SK-N-MC (cell line): ENCODE results near the gene RILP.

ENCODE experiments used
- EZH2 ChIP-seq: fragments of 200-600 bp; sonication (generic); IDR thresholded peaks from one replicate; pipeline ENCODE4 v1.6.1; 2017; ENCODE audit warnings: antibody characterized with exemption
- POLR2AphosphoS5 ChIP-seq: IDR thresholded peaks from 2 replicates; pipeline ENCODE4 v1.6.1; 2012; ENCODE audit warnings: mild to moderate bottlenecking, low read depth, low read length, borderline replicate concordance

- TF ChIP-seq EZH2 (no peak), POLR2AphosphoS5 (no peak)
Measured at GRCh38 chr17:1605681-1606351, 43.9 kb downstream of the RILP start.
